ENCODE measurements around the gene AREL1.

- TF ChIP-seq CTCF (IDR thresholded peaks at IDR 0.05; ENCODE audit: poor library complexity, severe bottlenecking), result no peak
- TF ChIP-seq TAF1 (IDR thresholded peaks at IDR 0.05; ENCODE audit: low read depth), result no peak
These were observed 71.1 kb downstream of the AREL1 start for GRCh38 chr14:74641601-74642391.

All from neural cell (in vitro differentiated cells).